NCI-H460 (cell line): ENCODE data around the gene SCUBE1. TPM values are rescaled to one million over a fixed set of nuclear protein-coding genes. Genes with fewer than 3 reads are reported as not detected.

Source experiments
- DNase-seq: peaks from one replicate; pipeline ENCODE4 v3.0.0-alpha.2; 2016; ENCODE audit warnings: low read depth; ENCODE audit errors: extremely low read depth
- total RNA-seq: library from RNA; depleted of rRNA; stranded (reverse); fragments of >200 nt; shearing (Covaris generic); gene quantifications from 2 replicates; pipeline ENCODE4 v1.2.3, GENCODE V29; 2014; rRNA removed

SCUBE1 gene
- total RNA-seq, 1 experiment from 2014 or later: 5.3 TPM

- no peak for DNase-seq
Measured at GRCh38 chr22:43148581-43148980, 194.6 kb downstream of the SCUBE1 start.

- DNase-seq: no peak
Measured at GRCh38 chr22:43147821-43148220, 195.4 kb downstream of the SCUBE1 start.

Other genes starting within 250 kb of the SCUBE1 start
- gene BIK, start 232.6 kb downstream of the SCUBE1 start, total RNA-seq: 0.46 and 0.74 TPM in 2 replicates
- gene MCAT, start 200.0 kb downstream of the SCUBE1 start, total RNA-seq: 13.3 and 15.0 TPM in 2 replicates
- gene TSPO, start 191.8 kb downstream of the SCUBE1 start, total RNA-seq: 146 and 183 TPM in 2 replicates
- gene TTLL12, start 156.2 kb downstream of the SCUBE1 start, total RNA-seq: 57.1 and 63.7 TPM in 2 replicates
- gene MPPED1, start 68.6 kb upstream of the SCUBE1 start, total RNA-seq: not detected in 2 replicates